K562 (cell line): ENCODE results near the gene TMEM61. TPM values are rescaled to one million over a fixed set of nuclear protein-coding genes. Genes with fewer than 3 reads are reported as not detected.
A peak's percentile ranks its signal among the peaks of the same experiment; 100 is the strongest.

Experiments used
- BCLAF1 ChIP-seq, 2 experiments: fragments of 450-650 bp in 1 of 2; IDR thresholded peaks; 2 replicates each; pipeline ENCODE4 v1.6.1; 2011 to 2017; ENCODE audit warnings: low read depth in 2 of 2, antibody characterized with exemption in 1 of 2, borderline replicate concordance in 1 of 2, low read length in 1 of 2, mild to moderate bottlenecking in 1 of 2, mixed read lengths in 1 of 2; ENCODE audit not compliant: control insufficient read depth in 1 of 2
- BRCA1 ChIP-seq, 2 experiments: fragments of 450-650 bp in 1 of 2; sonication (generic) in 1 of 2; formaldehyde crosslinking in 1 of 2; IDR thresholded peaks; 2 replicates each; pipeline versions ENCODE4 v1.5.0 to v1.6.1; 2017 to 2020; ENCODE audit warnings: mild to moderate bottlenecking in 1 of 2, missing genetic modification reagents in 1 of 2
- CAMTA2 ChIP-seq: fragments of 250-450 bp; sonication (Bioruptor Pico); conservative IDR thresholded peaks from 2 replicates; pipeline ENCODE4 v1.5.1; 2022
- ERF ChIP-seq: fragments of 450-650 bp; formaldehyde crosslinking; IDR thresholded peaks from 2 replicates; pipeline ENCODE4 v1.4.0; 2020; ENCODE audit warnings: mild to moderate bottlenecking, mixed read lengths
- FOXP1 ChIP-seq: sonication (generic); formaldehyde crosslinking; IDR thresholded peaks from 2 replicates; pipeline ENCODE4 v1.8.0; 2022; ENCODE audit warnings: mild to moderate bottlenecking, missing genetic modification reagents
- HMG20A ChIP-seq: fragments of 450-650 bp; formaldehyde crosslinking; conservative IDR thresholded peaks from 2 replicates; pipeline ENCODE4 v1.4.0; 2020; ENCODE audit warnings: mild to moderate bottlenecking, mixed read lengths
- ILK ChIP-seq: fragments of 450-650 bp; IDR thresholded peaks from 2 replicates; pipeline ENCODE4 v1.6.1; 2016; ENCODE audit warnings: missing genetic modification characterization, low read depth, mild to moderate bottlenecking, missing compliant biosample characterization, moderate library complexity, borderline replicate concordance
- PHB ChIP-seq: fragments of 250-450 bp; sonication (Bioruptor Pico); IDR thresholded peaks from 2 replicates; pipeline ENCODE4 v1.5.0; 2021
- POLR2B ChIP-seq: fragments of 450-650 bp; IDR thresholded peaks from 2 replicates; pipeline ENCODE4 v1.6.1; 2018; ENCODE audit warnings: low read depth; ENCODE audit not compliant: partially characterized antibody
- POU5F1 ChIP-seq: fragments of 150-350 bp; IDR thresholded peaks from 2 replicates; pipeline ENCODE4 v1.6.1; 2014; ENCODE audit warnings: borderline replicate concordance, low read length, low read depth, mild to moderate bottlenecking; ENCODE audit not compliant: partially characterized antibody
- SAP30 ChIP-seq: fragments of 200-600 bp; sonication (generic); IDR thresholded peaks from 2 replicates; pipeline ENCODE4 v1.6.1; 2012; ENCODE audit warnings: borderline replicate concordance, low read depth, mild to moderate bottlenecking, moderate library complexity, low read length, control low read depth, inconsistent platforms; ENCODE audit not compliant: insufficient read depth, poor library complexity, severe bottlenecking
- SFPQ ChIP-seq: fragments of 200-400 bp; formaldehyde crosslinking; IDR thresholded peaks from 2 replicates; pipeline ENCODE4 v1.6.1; 2017; ENCODE audit warnings: mild to moderate bottlenecking, low read depth, low read length, moderate library complexity
- SIX5 ChIP-seq, 2 experiments: IDR thresholded peaks; 2 replicates each; pipeline ENCODE4 v1.6.1; 2011; ENCODE audit warnings: low read length in 2 of 2, borderline replicate concordance in 1 of 2, low read depth in 1 of 2, mild to moderate bottlenecking in 1 of 2, moderate library complexity in 1 of 2; ENCODE audit not compliant: insufficient read depth in 1 of 2
- STAT5A ChIP-seq: IDR thresholded peaks from 2 replicates; pipeline ENCODE4 v1.6.1; 2012; ENCODE audit warnings: low read length, inconsistent platforms, borderline replicate concordance
- TAF7 ChIP-seq: fragments of 450-650 bp; IDR thresholded peaks from 2 replicates; pipeline ENCODE4 v1.6.1; 2016; ENCODE audit warnings: missing genetic modification characterization, missing compliant biosample characterization
- TFAP4 ChIP-seq: sonication (generic); formaldehyde crosslinking; IDR thresholded peaks from 2 replicates; pipeline ENCODE4 v1.8.0; 2022; ENCODE audit warnings: missing genetic modification reagents, mild to moderate bottlenecking, moderate library complexity, borderline replicate concordance
- THRA ChIP-seq: fragments of 450-650 bp; IDR thresholded peaks from 2 replicates; pipeline ENCODE4 v1.6.1; 2017; ENCODE audit warnings: mild to moderate bottlenecking, moderate library complexity
- ZNF316 ChIP-seq: fragments of 450-650 bp; IDR thresholded peaks from 2 replicates; pipeline ENCODE4 v1.6.1; 2016
- ZNF354B ChIP-seq: fragments of 250-450 bp; sonication (Bioruptor Pico); IDR thresholded peaks from 2 replicates; pipeline ENCODE4 v1.4.0; 2020
- ZNF431 ChIP-seq: sonication (generic); formaldehyde crosslinking; IDR thresholded peaks from 2 replicates; pipeline ENCODE4 v1.8.0; 2022; ENCODE audit warnings: mild to moderate bottlenecking, missing genetic modification reagents
- polyA plus RNA-seq, 8 experiments: library from polyadenylated mRNA; depleted of rRNA in 4 of 8; stranded (reverse) in 5 of 8; unstranded in 3 of 8; fragments of >200 nt; fragmentation: Nextera tagmentation in 2 of 8; fragmentation: Illumina TruSeq in 1 of 8; extraction: Ambion mirVana in 2 of 8; extraction: Trizol in 1 of 8; gene quantifications; 2 replicates each; pipeline versions ENCODE4 v1.2.1 to v1.2.3, GENCODE V29; 2011 to 2014; ENCODE audit warnings: inconsistent platforms in 1 of 8, missing spikeins in 1 of 8
- total RNA-seq, 7 experiments: library from RNA; depleted of rRNA in 6 of 7; stranded (reverse); fragments of >200 nt in 6 of 7; fragmentation: Illumina TruSeq in 2 of 7; extraction: Trizol in 2 of 7; gene quantifications; 2 replicates each; pipeline versions ENCODE4 v1.2.1 to v1.2.3, GENCODE V29; 2011 to 2021; ENCODE audit warnings: low replicate concordance in 1 of 7

The TMEM61 gene
- total and polyA plus RNA-seq, 9 of the 15 experiments (the other 6 are each of a cell fraction or from before 2014, with no cell fraction given), result not detected

DNA sequence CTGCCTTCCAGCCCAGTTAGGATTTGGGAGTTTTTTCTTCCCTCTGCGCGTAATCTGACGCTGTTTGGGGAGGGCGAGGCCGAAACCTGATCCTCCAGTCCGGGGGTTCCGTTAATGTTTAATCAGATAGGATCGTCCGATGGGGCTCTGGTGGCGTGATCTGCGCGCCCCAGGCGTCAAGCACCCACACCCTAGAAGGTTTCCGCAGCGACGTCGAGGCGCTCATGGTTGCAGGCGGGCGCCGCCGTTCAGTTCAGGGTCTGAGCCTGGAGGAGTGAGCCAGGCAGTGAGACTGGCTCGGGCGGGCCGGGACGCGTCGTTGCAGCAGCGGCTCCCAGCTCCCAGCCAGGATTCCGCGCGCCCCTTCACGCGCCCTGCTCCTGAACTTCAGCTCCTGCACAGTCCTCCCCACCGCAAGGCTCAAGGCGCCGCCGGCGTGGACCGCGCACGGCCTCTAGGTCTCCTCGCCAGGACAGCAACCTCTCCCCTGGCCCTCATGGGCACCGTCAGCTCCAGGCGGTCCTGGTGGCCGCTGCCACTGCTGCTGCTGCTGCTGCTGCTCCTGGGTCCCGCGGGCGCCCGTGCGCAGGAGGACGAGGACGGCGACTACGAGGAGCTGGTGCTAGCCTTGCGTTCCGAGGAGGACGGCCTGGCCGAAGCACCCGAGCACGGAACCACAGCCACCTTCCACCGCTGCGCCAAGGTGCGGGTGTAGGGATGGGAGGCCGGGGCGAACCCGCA is 59.1 kb downstream of the TMEM61 start, which contains the start of gene PCSK9 (continued):
- TF ChIP-seq BCLAF1 (IDR thresholded peaks at IDR 0.05; ENCODE audit: borderline replicate concordance in 1 of 2, control insufficient read depth in 1 of 2, low read depth in 2 of 2, low read length in 1 of 2), result no peak
- TF ChIP-seq SAP30, result peak; percentile 62
- no peak for TF ChIP-seq CAMTA2 (CRISPR knock-in tag)
- no peak for TF ChIP-seq SIX5 (IDR thresholded peaks at IDR 0.05; ENCODE audit: borderline replicate concordance in 1 of 2, insufficient read depth in 1 of 2, low read depth in 1 of 2, low read length in 2 of 2)
- peak; percentile 46 for TF ChIP-seq POLR2B
- TF ChIP-seq BRCA1 (IDR thresholded peaks at IDR 0.05), result no peak
- no peak for TF ChIP-seq BRCA1 (CRISPR knock-in tag; IDR thresholded peaks at IDR 0.05)
- TF ChIP-seq ILK, result no peak
- no peak for TF ChIP-seq SFPQ
- TF ChIP-seq ZNF431, result no peak
- TF ChIP-seq POU5F1, result no peak
- TF ChIP-seq HMG20A, result no peak
- no peak for TF ChIP-seq ZNF354B (CRISPR knock-in tag)
- no peak for TF ChIP-seq STAT5A
- TF ChIP-seq FOXP1 (CRISPR knock-in tag), result no peak
- no peak for TF ChIP-seq TAF7 (tag)
- no peak for TF ChIP-seq PHB
- no peak for TF ChIP-seq THRA
- no peak for TF ChIP-seq ZNF316
- TF ChIP-seq ERF (CRISPR knock-in tag), result no peak
- peak; percentile 34; the same call in 1 of the 2 replicates for TF ChIP-seq TFAP4 (CRISPR knock-in tag)
